ENCODE measurements around the gene CFAP69.
"Not testable (repeated sequence)": the region's sequence is repeated elsewhere in the genome, so short reads cannot be mapped to it uniquely, and the experiment has no call there.

CFAP69 gene

GRCh38 chr7:90250601-90251303, 5.8 kb downstream of the CFAP69 start:
- 84% methylated on average over 3 of the region's 3 CpGs for WGBS
- Histone ChIP-seq H3K36me3 (ENCODE audit: insufficient read depth, low read length) (no peaks in the 10 kb centered on the region), H3K4me1 (ENCODE audit: insufficient read depth, low read length) (peaks cover 8% of the 10 kb centered on the region; the same call in 1 of the 2 replicates), H3K9me3 (ENCODE audit: insufficient read depth, low read depth, low read length) (no peaks in the 10 kb centered on the region), H3K27ac (ENCODE audit: low read depth, low read length) (no peak overlapping the region), H3K9ac (ENCODE audit: low read depth, low read length) (no peak overlapping the region), H3K4me3 (ENCODE audit: low read length) (no peak overlapping the region), H3K27me3 (ENCODE audit: insufficient read depth, low read length) (peaks cover 17% of the 10 kb centered on the region)

GRCh38 chr7:90251304-90251635, 6.3 kb downstream of the CFAP69 start:
- H3K27me3 ChIP-seq (ENCODE audit: insufficient read depth, low read length): peaks cover 12% of the 10 kb centered on the region
- H3K4me1 ChIP-seq (ENCODE audit: insufficient read depth, low read length): peaks cover 6% of the 10 kb centered on the region; the same call in 1 of the 2 replicates
- WGBS: 85% methylated on average over 1 of the region's 1 CpG
- H3K9me3 ChIP-seq (ENCODE audit: insufficient read depth, low read depth, low read length): no peaks in the 10 kb centered on the region
- no peaks in the 10 kb centered on the region for H3K36me3 ChIP-seq (ENCODE audit: insufficient read depth, low read length)
- no peak overlapping the region for H3K27ac ChIP-seq (ENCODE audit: low read depth, low read length)
- H3K4me3 ChIP-seq (ENCODE audit: low read length): no peak overlapping the region
- H3K9ac ChIP-seq (ENCODE audit: low read depth, low read length): no peak overlapping the region

- not testable (repeated sequence) for H3K36me3 ChIP-seq (ENCODE audit: insufficient read depth, low read length); H3K4me3 ChIP-seq (ENCODE audit: low read length); H3K9ac ChIP-seq (ENCODE audit: low read depth, low read length); H3K27me3 ChIP-seq (ENCODE audit: insufficient read depth, low read length); H3K9me3 ChIP-seq (ENCODE audit: insufficient read depth, low read depth, low read length); H3K4me1 ChIP-seq (ENCODE audit: insufficient read depth, low read length); H3K27ac ChIP-seq (ENCODE audit: low read depth, low read length)
- WGBS: 97% methylated on average over 5 of the region's 5 CpGs
These were observed 11.0 kb downstream of the CFAP69 start for GRCh38 chr7:90256011-90256410.

GRCh38 chr7:90256778-90257177, 11.8 kb downstream of the CFAP69 start:
- Histone ChIP-seq H3K4me3 (ENCODE audit: low read length) (no peak overlapping the region), H3K9me3 (ENCODE audit: insufficient read depth, low read depth, low read length) (no peaks in the 10 kb centered on the region), H3K27ac (ENCODE audit: low read depth, low read length) (no peak overlapping the region), H3K9ac (ENCODE audit: low read depth, low read length) (no peak overlapping the region), H3K27me3 (ENCODE audit: insufficient read depth, low read length) (no peaks in the 10 kb centered on the region), H3K4me1 (ENCODE audit: insufficient read depth, low read length) (no peaks in the 10 kb centered on the region), H3K36me3 (ENCODE audit: insufficient read depth, low read length) (no peaks in the 10 kb centered on the region)
- WGBS: 86% methylated on average over 1 of the region's 1 CpG

GRCh38 chr7:90261441-90261840, 16.5 kb downstream of the CFAP69 start:
- H3K36me3 ChIP-seq (ENCODE audit: insufficient read depth, low read length): no peaks in the 10 kb centered on the region
- no peaks in the 10 kb centered on the region for H3K4me1 ChIP-seq (ENCODE audit: insufficient read depth, low read length)
- no peaks in the 10 kb centered on the region for H3K9me3 ChIP-seq (ENCODE audit: insufficient read depth, low read depth, low read length)
- H3K4me3 ChIP-seq (ENCODE audit: low read length): no peak overlapping the region
- no peak overlapping the region for H3K27ac ChIP-seq (ENCODE audit: low read depth, low read length)
- no peak overlapping the region for H3K9ac ChIP-seq (ENCODE audit: low read depth, low read length)
- no peaks in the 10 kb centered on the region for H3K27me3 ChIP-seq (ENCODE audit: insufficient read depth, low read length)

GRCh38 chr7:90262438-90262837, 17.5 kb downstream of the CFAP69 start:
- Histone ChIP-seq H3K9ac (ENCODE audit: low read depth, low read length) (no peak overlapping the region), H3K4me3 (ENCODE audit: low read length) (no peak overlapping the region), H3K36me3 (ENCODE audit: insufficient read depth, low read length) (no peaks in the 10 kb centered on the region), H3K27ac (ENCODE audit: low read depth, low read length) (no peak overlapping the region), H3K4me1 (ENCODE audit: insufficient read depth, low read length) (no peaks in the 10 kb centered on the region), H3K9me3 (ENCODE audit: insufficient read depth, low read depth, low read length) (no peaks in the 10 kb centered on the region), H3K27me3 (ENCODE audit: insufficient read depth, low read length) (no peaks in the 10 kb centered on the region)

GRCh38 chr7:90266808-90267207, 21.8 kb downstream of the CFAP69 start:
- H3K27me3 ChIP-seq (ENCODE audit: insufficient read depth, low read length): no peaks in the 10 kb centered on the region
- no peak overlapping the region for H3K9ac ChIP-seq (ENCODE audit: low read depth, low read length)
- no peaks in the 10 kb centered on the region for H3K9me3 ChIP-seq (ENCODE audit: insufficient read depth, low read depth, low read length)
- H3K4me1 ChIP-seq (ENCODE audit: insufficient read depth, low read length): no peaks in the 10 kb centered on the region
- 100% methylated on average over 1 of the region's 3 CpGs for WGBS
- no peak overlapping the region for H3K4me3 ChIP-seq (ENCODE audit: low read length)
- H3K36me3 ChIP-seq (ENCODE audit: insufficient read depth, low read length): no peaks in the 10 kb centered on the region
- H3K27ac ChIP-seq (ENCODE audit: low read depth, low read length): no peak overlapping the region

- 88% methylated on average over 5 of the region's 5 CpGs for WGBS
These were observed 22.4 kb downstream of the CFAP69 start for GRCh38 chr7:90267263-90267858.

GRCh38 chr7:90269163-90269562, 24.2 kb downstream of the CFAP69 start:
- 90% methylated on average over 1 of the region's 1 CpG for WGBS
- no peak overlapping the region for H3K27ac ChIP-seq (ENCODE audit: low read depth, low read length)

More at GRCh38 chr7:90267263-90267858, 22.4 kb downstream of the CFAP69 start:
- Histone ChIP-seq H3K9ac (ENCODE audit: low read depth, low read length) (no peak overlapping the region), H3K27me3 (ENCODE audit: insufficient read depth, low read length) (no peaks in the 10 kb centered on the region), H3K36me3 (ENCODE audit: insufficient read depth, low read length) (no peaks in the 10 kb centered on the region), H3K9me3 (ENCODE audit: insufficient read depth, low read depth, low read length) (no peaks in the 10 kb centered on the region), H3K4me1 (ENCODE audit: insufficient read depth, low read length) (no peaks in the 10 kb centered on the region), H3K4me3 (ENCODE audit: low read length) (no peak overlapping the region), H3K27ac (ENCODE audit: low read depth, low read length) (no peak overlapping the region)

GRCh38 chr7:90270431-90271178, 25.6 kb downstream of the CFAP69 start:
- Histone ChIP-seq H3K4me3 (ENCODE audit: low read length) (no peak overlapping the region), H3K4me1 (ENCODE audit: insufficient read depth, low read length) (no peaks in the 10 kb centered on the region), H3K9ac (ENCODE audit: low read depth, low read length) (no peak overlapping the region), H3K9me3 (ENCODE audit: insufficient read depth, low read depth, low read length) (no peaks in the 10 kb centered on the region), H3K27ac (ENCODE audit: low read depth, low read length) (no peak overlapping the region), H3K36me3 (ENCODE audit: insufficient read depth, low read length) (no peaks in the 10 kb centered on the region), H3K27me3 (ENCODE audit: insufficient read depth, low read length) (no peaks in the 10 kb centered on the region)
- WGBS: 91% methylated on average over 2 of the region's 2 CpGs

More at GRCh38 chr7:90269163-90269562, 24.2 kb downstream of the CFAP69 start:
- no peak overlapping the region for H3K9ac ChIP-seq (ENCODE audit: low read depth, low read length)
- H3K4me1 ChIP-seq (ENCODE audit: insufficient read depth, low read length): no peaks in the 10 kb centered on the region
- no peaks in the 10 kb centered on the region for H3K9me3 ChIP-seq (ENCODE audit: insufficient read depth, low read depth, low read length)
- no peaks in the 10 kb centered on the region for H3K36me3 ChIP-seq (ENCODE audit: insufficient read depth, low read length)
- no peaks in the 10 kb centered on the region for H3K27me3 ChIP-seq (ENCODE audit: insufficient read depth, low read length)
- H3K4me3 ChIP-seq (ENCODE audit: low read length): no peak overlapping the region

GRCh38 chr7:90271753-90272152, 26.8 kb downstream of the CFAP69 start:
- H3K9ac ChIP-seq (ENCODE audit: low read depth, low read length): no peak overlapping the region
- H3K4me3 ChIP-seq (ENCODE audit: low read length): no peak overlapping the region
- no peaks in the 10 kb centered on the region for H3K27me3 ChIP-seq (ENCODE audit: insufficient read depth, low read length)
- WGBS: 87% methylated on average over 2 of the region's 2 CpGs
- H3K4me1 ChIP-seq (ENCODE audit: insufficient read depth, low read length): no peaks in the 10 kb centered on the region
- no peak overlapping the region for H3K27ac ChIP-seq (ENCODE audit: low read depth, low read length)
- no peaks in the 10 kb centered on the region for H3K36me3 ChIP-seq (ENCODE audit: insufficient read depth, low read length)
- no peaks in the 10 kb centered on the region for H3K9me3 ChIP-seq (ENCODE audit: insufficient read depth, low read depth, low read length)

Data from HUES64 (cell line).